ENCODE results near the gene CCDC12.

GRCh38 chr3:46881596-46882376 lies 94.8 kb downstream of the CCDC12 start:
- TF ChIP-seq POLR2AphosphoS5 (IDR thresholded peaks at IDR 0.05; ENCODE audit: low read depth, low read length) (no peak), CTCF (IDR thresholded peaks at IDR 0.05 in 2 of 3, conservative IDR thresholded peaks at IDR 0.05 in 1 of 3; ENCODE audit: borderline replicate concordance in 1 of 3, insufficient read depth in 1 of 3, low read depth in 2 of 3, low read length in 2 of 3) (no peak), RAD21 (IDR thresholded peaks at IDR 0.05; ENCODE audit: low read depth) (no peak), REST (IDR thresholded peaks at IDR 0.05; ENCODE audit: low read depth) (no peak), POLR2A (IDR thresholded peaks at IDR 0.05; ENCODE audit: borderline replicate concordance, extremely low read depth, insufficient read depth, insufficient read length) (no peak), CEBPB (IDR thresholded peaks at IDR 0.05; ENCODE audit: low read depth) (no peak), ATF3 (IDR thresholded peaks at IDR 0.05) (no peak), ZNF274 (IDR thresholded peaks at IDR 0.05; ENCODE audit: low read depth, low read length) (no peak), JUND (IDR thresholded peaks at IDR 0.05) (no peak), ZBTB33 (IDR thresholded peaks at IDR 0.05; ENCODE audit: extremely low read depth, insufficient replicate concordance, low read length) (no peak), SRF (IDR thresholded peaks at IDR 0.05; ENCODE audit: low read depth) (no peak)
